Fibroblast of lung (primary cell): ENCODE results near the gene AFMID. TPM values are rescaled to one million over a fixed set of nuclear protein-coding genes. Genes with fewer than 3 reads are reported as not detected.

Source experiments
- DNase-seq, 2 donors: peaks; one replicate each; pipeline versions ENCODE4 v3.0.0 to v3.0.0-alpha.2; 2010; ENCODE audit warnings: low read depth in 2 of 2
- H2AFZ ChIP-seq: 2 replicates; pipeline ENCODE4 v1.5.1; 2012; ENCODE audit warnings: low read length, control low read depth, inconsistent platforms
- H3K27ac ChIP-seq: 2 replicates; pipeline ENCODE4 v1.5.1; 2011; ENCODE audit warnings: low read length, control low read depth; ENCODE audit not compliant: insufficient read depth
- H3K27me3 ChIP-seq: 2 replicates; pipeline ENCODE4 v1.5.1; 2011; ENCODE audit warnings: mild to moderate bottlenecking, low read length; ENCODE audit not compliant: control insufficient read depth, insufficient read depth
- H3K36me3 ChIP-seq: 2 replicates; pipeline ENCODE4 v1.5.1; 2011; ENCODE audit warnings: low read length; ENCODE audit not compliant: control insufficient read depth, insufficient read depth
- H3K4me1 ChIP-seq: 2 replicates; pipeline ENCODE4 v1.5.1; 2011; ENCODE audit warnings: low read length; ENCODE audit not compliant: control insufficient read depth, insufficient read depth; ENCODE audit errors: extremely low read depth
- H3K4me2 ChIP-seq: 2 replicates; pipeline ENCODE4 v1.5.1; 2011; ENCODE audit warnings: low read length, control low read depth; ENCODE audit not compliant: insufficient read depth; ENCODE audit errors: extremely low read depth
- H3K4me3 ChIP-seq, 4 experiments: fragments of 200-600 bp in 1 of 4; sonication (generic) in 1 of 4; replicated peaks in 1 of 4; 2 replicates each; pipeline ENCODE4 v1.5.1; 2011 to 2016; ENCODE audit warnings: low read length in 4 of 4, low read depth in 3 of 4, mild to moderate bottlenecking in 3 of 4, control low read depth in 2 of 4, inconsistent platforms in 1 of 4, mixed read lengths in 1 of 4; ENCODE audit not compliant: insufficient read depth in 1 of 4; ENCODE audit errors: control extremely low read depth in 1 of 4
- H3K79me2 ChIP-seq: 2 replicates; pipeline ENCODE4 v1.5.1; 2012; ENCODE audit warnings: mild to moderate bottlenecking, low read length, inconsistent platforms; ENCODE audit not compliant: control insufficient read depth, insufficient read depth
- H3K9ac ChIP-seq: 2 replicates; pipeline ENCODE4 v1.5.1; 2011; ENCODE audit warnings: mild to moderate bottlenecking, low read length, control low read depth; ENCODE audit not compliant: insufficient read depth
- H3K9me3 ChIP-seq: 2 replicates; pipeline ENCODE4 v1.5.1; 2012; ENCODE audit warnings: low read depth, low read length; ENCODE audit not compliant: control insufficient read depth, insufficient read depth
- H4K20me1 ChIP-seq: 2 replicates; pipeline ENCODE4 v1.5.1; 2011; ENCODE audit warnings: low read length; ENCODE audit not compliant: control insufficient read depth, insufficient read depth; ENCODE audit errors: extremely low read depth
- EZH2 ChIP-seq: IDR thresholded peaks from 2 replicates; pipeline ENCODE4 v1.5.1; 2012; ENCODE audit warnings: low read length, control low read depth, mild to moderate bottlenecking; ENCODE audit errors: missing control alignments
- polyA plus RNA-seq, 2 donors: library from polyadenylated mRNA; depleted of rRNA in 1 of 2; stranded (reverse) in 1 of 2; unstranded in 1 of 2; fragments of >200 nt; gene quantifications; 2 replicates each; pipeline ENCODE4 v1.2.1, GENCODE V29; 2011 to 2012; ENCODE audit warnings: missing spikeins in 1 of 2
- total RNA-seq: library from RNA; depleted of rRNA; stranded (reverse); fragments of >200 nt; gene quantifications from 2 replicates; pipeline ENCODE4 v1.2.1, GENCODE V29; 2014
- TF ChIP-seq, protein P1 (sequence below), 2 donors: IDR thresholded peaks in 1 of 2; conservative IDR thresholded peaks in 1 of 2; 1 replicate in 1 of 2; 2 replicates in 1 of 2; pipeline ENCODE4 v1.5.1; 2011 to 2012; ENCODE audit warnings: low read length in 2 of 2, control low read depth in 1 of 2, inconsistent platforms in 1 of 2, low read depth in 1 of 2, mild to moderate bottlenecking in 1 of 2

Gene AFMID
- total and polyA plus RNA-seq, 2 donors (not counting 1 experiment from before 2014, with no cell fraction given) = 28.1 to 29.2 TPM

DNA sequence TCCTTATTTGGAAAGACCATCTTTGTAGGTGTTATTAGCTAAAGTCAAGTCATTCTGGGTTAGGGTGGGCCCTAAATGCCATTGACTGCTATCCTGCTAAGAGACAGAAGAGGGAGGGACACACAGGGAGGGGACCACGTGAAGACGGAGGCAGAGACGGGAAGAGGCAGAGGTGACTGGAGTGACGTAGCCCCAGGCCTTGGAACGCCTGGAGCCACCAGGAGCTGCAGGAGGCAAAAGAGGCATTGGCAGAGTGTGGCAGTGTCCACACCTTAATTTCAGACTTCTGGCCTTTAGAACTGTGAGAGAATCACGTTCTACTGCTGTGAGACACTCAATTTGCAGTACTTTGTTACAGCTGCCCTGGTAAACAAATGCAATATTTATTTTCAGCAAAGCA is 13.3 kb downstream of the AFMID start:
- no peaks in the 10 kb centered on the region for H3K27me3 ChIP-seq
- H3K36me3 ChIP-seq = no peaks in the 10 kb centered on the region
- no peaks in the 10 kb centered on the region for H3K79me2 ChIP-seq
- DNase-seq = no peak
- no peak overlapping the region for H2AFZ ChIP-seq
- no peak for TF ChIP-seq EZH2
- TF ChIP-seq, protein P1, sequence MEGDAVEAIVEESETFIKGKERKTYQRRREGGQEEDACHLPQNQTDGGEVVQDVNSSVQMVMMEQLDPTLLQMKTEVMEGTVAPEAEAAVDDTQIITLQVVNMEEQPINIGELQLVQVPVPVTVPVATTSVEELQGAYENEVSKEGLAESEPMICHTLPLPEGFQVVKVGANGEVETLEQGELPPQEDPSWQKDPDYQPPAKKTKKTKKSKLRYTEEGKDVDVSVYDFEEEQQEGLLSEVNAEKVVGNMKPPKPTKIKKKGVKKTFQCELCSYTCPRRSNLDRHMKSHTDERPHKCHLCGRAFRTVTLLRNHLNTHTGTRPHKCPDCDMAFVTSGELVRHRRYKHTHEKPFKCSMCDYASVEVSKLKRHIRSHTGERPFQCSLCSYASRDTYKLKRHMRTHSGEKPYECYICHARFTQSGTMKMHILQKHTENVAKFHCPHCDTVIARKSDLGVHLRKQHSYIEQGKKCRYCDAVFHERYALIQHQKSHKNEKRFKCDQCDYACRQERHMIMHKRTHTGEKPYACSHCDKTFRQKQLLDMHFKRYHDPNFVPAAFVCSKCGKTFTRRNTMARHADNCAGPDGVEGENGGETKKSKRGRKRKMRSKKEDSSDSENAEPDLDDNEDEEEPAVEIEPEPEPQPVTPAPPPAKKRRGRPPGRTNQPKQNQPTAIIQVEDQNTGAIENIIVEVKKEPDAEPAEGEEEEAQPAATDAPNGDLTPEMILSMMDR (conservative IDR thresholded peaks at IDR 0.05 in 1 of 2, IDR thresholded peaks at IDR 0.05 in 1 of 2; ENCODE audit: low read depth in 1 of 2, low read length in 2 of 2) = no peak
- H3K9ac ChIP-seq = no peak overlapping the region
- no peaks in the 10 kb centered on the region for H4K20me1 ChIP-seq
- H3K4me3 ChIP-seq = no peak overlapping the region
- H3K4me1 ChIP-seq = no peaks in the 10 kb centered on the region
- no peak overlapping the region for H3K27ac ChIP-seq
- no peaks in the 10 kb centered on the region for H3K9me3 ChIP-seq
- H3K4me2 ChIP-seq = no peak overlapping the region

DNA sequence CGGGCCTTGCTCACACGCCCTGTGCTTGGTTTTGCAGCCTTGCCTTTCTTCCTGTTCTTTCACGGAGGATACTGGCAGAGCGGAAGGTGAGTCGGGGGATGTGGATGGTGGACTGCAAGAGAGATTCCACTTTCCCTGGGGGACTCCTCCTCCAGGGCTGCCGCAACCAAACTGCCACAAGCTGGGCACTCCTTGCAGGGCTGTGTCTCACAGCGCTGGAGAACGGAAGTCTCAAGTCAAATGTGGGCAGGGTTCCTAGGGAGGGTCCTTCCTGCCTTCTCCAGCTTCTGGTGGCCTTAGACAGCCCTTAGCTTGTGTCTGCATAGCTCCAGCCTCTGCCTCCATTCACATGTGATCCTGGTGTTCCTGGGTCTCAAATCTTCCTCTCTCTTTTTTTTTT is 15.5 kb downstream of the AFMID start:
- H3K79me2 ChIP-seq = no peaks in the 10 kb centered on the region
- H2AFZ ChIP-seq = no peak overlapping the region
- no peaks in the 10 kb centered on the region for H3K27me3 ChIP-seq
- no peaks in the 10 kb centered on the region for H3K36me3 ChIP-seq
- no peaks in the 10 kb centered on the region for H3K9me3 ChIP-seq
- H4K20me1 ChIP-seq = no peaks in the 10 kb centered on the region
- no peak overlapping the region for H3K9ac ChIP-seq
- no peak overlapping the region for H3K27ac ChIP-seq
- no peak overlapping the region for H3K4me3 ChIP-seq
- no peak overlapping the region for H3K4me2 ChIP-seq
- no peaks in the 10 kb centered on the region for H3K4me1 ChIP-seq
- TF ChIP-seq, protein P1 (conservative IDR thresholded peaks at IDR 0.05 in 1 of 2, IDR thresholded peaks at IDR 0.05 in 1 of 2; ENCODE audit: low read depth in 1 of 2, low read length in 2 of 2) = no peak
- TF ChIP-seq EZH2 = no peak
- DNase-seq = no peak

DNA sequence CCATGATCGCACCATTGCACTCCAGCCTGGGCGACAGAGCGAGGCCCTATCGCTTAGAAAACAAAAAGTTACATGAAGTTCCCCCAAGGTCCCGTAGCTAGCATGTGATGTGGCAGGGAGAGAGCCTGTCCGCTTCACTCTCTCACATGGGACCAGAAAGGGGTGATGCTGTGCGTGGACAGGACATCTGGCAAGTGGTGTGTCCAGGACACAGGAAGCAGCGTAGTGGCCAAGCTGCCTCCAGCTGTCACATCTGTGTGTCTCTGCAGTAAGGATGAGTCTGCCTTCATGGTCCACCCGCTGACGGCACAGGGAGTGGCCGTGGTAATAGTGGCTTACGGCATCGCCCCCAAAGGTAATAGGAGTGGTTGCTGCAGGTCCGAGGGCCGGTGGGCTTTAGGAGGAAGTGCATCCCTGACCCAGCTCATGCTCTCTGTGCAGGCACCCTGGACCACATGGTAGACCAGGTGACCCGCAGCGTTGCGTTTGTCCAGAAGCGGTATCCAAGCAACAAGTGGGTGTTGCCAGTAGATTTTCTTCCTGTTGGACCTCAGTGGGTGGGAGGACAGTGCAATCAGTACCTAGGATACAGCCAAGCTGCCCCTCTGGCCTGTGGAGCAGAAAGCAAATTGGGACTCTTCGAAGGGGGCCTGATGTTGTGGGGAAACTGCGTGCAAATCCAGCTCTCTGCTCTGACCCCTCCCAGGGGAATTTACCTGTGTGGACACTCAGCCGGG is 17.4 kb downstream of the AFMID start:
- no peaks in the 10 kb centered on the region for H3K79me2 ChIP-seq
- H3K4me1 ChIP-seq = no peaks in the 10 kb centered on the region
- no peaks in the 10 kb centered on the region for H3K36me3 ChIP-seq
- H3K9ac ChIP-seq = no peak overlapping the region
- H3K4me2 ChIP-seq = no peak overlapping the region
- H3K4me3 ChIP-seq = no peak overlapping the region
- no peaks in the 10 kb centered on the region for H3K27me3 ChIP-seq
- H2AFZ ChIP-seq = no peak overlapping the region
- H4K20me1 ChIP-seq = no peaks in the 10 kb centered on the region
- H3K9me3 ChIP-seq = no peaks in the 10 kb centered on the region
- TF ChIP-seq, protein P1 (conservative IDR thresholded peaks at IDR 0.05 in 1 of 2, IDR thresholded peaks at IDR 0.05 in 1 of 2; ENCODE audit: low read depth in 1 of 2, low read length in 2 of 2) = no peak
- no peak for TF ChIP-seq EZH2
- DNase-seq = no peak
- no peak overlapping the region for H3K27ac ChIP-seq
